Chondrocyte (in vitro differentiated cells): Measurements from ENCODE around the gene ORC2. TPM values are rescaled to one million over a fixed set of nuclear protein-coding genes. Genes with fewer than 3 reads are reported as not detected.

ENCODE experiments used
- DNase-seq: peaks from one replicate; pipeline ENCODE4 v3.0.0; 2021; ENCODE audit warnings: mixed read lengths, low spot score
- H3K27ac Mint-ChIP-seq: one replicate; pipeline ENCODE4 v1.8.0; 2021; ENCODE audit warnings: mild to moderate bottlenecking, moderate library complexity, mixed read lengths; ENCODE audit not compliant: unreplicated experiment
- H3K27me3 Mint-ChIP-seq: 2 replicates; pipeline ENCODE4 v1.8.0; 2021; ENCODE audit warnings: low read depth, mixed read lengths
- H3K36me3 Mint-ChIP-seq: 2 replicates; pipeline ENCODE4 v1.8.0; 2021; ENCODE audit warnings: low read depth, mixed read lengths
- H3K4me1 Mint-ChIP-seq: 2 replicates; pipeline ENCODE4 v1.8.0; 2021; ENCODE audit warnings: low read depth, mild to moderate bottlenecking, mixed read lengths
- H3K4me3 Mint-ChIP-seq: one replicate; pipeline ENCODE4 v1.8.0; 2021; ENCODE audit warnings: mild to moderate bottlenecking, moderate library complexity, mixed read lengths; ENCODE audit not compliant: unreplicated experiment
- H3K9me3 Mint-ChIP-seq: 2 replicates; pipeline ENCODE4 v1.8.0; 2021; ENCODE audit warnings: low read depth, mixed read lengths
- CTCF ChIP-seq: fragments of 200-600 bp; sonication (generic); IDR thresholded peaks from 2 replicates; pipeline ENCODE4 v1.5.0; 2021; ENCODE audit warnings: antibody characterized with exemption, mild to moderate bottlenecking, moderate library complexity
- total RNA-seq: library from RNA; stranded (reverse); gene quantifications from 3 replicates; pipeline ENCODE4 v1.2.1, GENCODE V29; 2021

ORC2 gene
- total RNA-seq, 1 donor from 2014 or later: 19.2 TPM

GRCh38 chr2:200939832-200940231 lies 23.6 kb downstream of the ORC2 start:
- peaks cover 23% of the 10 kb centered on the region for H3K36me3 Mint-ChIP-seq
- peaks cover 15% of the 10 kb centered on the region for H3K4me1 Mint-ChIP-seq
- no peak for DNase-seq
- no peaks in the 10 kb centered on the region for H3K27me3 Mint-ChIP-seq
- H3K9me3 Mint-ChIP-seq: no peaks in the 10 kb centered on the region
- no peak overlapping the region for H3K4me3 Mint-ChIP-seq
- no peak overlapping the region for H3K27ac Mint-ChIP-seq
- TF ChIP-seq CTCF: no peak

GRCh38 chr2:200930947-200931626 lies 32.4 kb downstream of the ORC2 start:
- DNase-seq: no peak
- peaks cover 17% of the 10 kb centered on the region for H3K36me3 Mint-ChIP-seq

DNA sequence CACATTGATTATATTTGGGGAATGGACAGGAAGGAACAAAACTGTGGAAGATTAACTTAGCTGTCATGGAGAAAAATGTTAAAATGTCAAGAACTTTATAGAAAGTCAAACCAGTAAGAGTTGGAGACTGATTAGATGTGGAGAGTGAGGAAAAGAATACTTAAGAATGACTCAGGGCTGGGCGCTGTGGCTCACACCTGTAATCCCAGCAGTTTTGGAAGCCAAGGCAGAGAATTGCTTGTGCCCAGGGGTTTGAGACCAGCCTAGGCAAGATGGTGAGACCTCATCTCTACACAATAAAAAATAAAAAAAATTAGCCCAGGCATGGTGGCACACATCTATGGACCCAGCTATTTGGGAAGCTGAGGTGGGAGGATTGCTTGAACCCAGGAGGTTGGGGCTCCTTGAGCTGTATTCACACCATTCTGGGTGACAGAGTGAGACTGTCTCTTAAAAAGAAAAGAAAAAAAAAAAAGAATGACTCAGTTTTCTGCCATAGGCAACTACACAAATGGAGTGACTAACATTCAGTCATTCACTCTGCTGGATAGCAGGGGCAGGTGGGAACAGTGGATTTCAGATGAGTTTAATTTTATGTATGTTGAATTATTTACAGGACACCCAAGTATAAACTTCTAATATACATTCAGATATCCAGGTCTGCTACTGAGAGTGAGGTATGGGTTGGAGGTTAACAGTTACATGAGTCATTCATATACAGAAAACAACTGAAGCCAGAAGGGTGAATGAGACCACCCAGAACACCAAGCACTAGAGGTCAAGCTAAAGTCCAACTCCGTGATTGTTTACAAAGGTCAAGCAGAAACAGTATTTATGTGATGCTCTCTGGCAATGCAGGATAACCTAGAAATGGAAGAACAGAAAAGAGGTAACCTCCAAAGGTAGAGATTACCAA lies 33.9 kb downstream of the ORC2 start:
- H3K4me3 Mint-ChIP-seq: no peak overlapping the region
- peaks cover 15% of the 10 kb centered on the region for H3K36me3 Mint-ChIP-seq
- peak overlapping the region; percentile 30 for H3K27ac Mint-ChIP-seq
- DNase-seq: no peak
- TF ChIP-seq CTCF: no peak
- H3K9me3 Mint-ChIP-seq: no peaks in the 10 kb centered on the region
- H3K27me3 Mint-ChIP-seq: no peaks in the 10 kb centered on the region
- peaks cover 17% of the 10 kb centered on the region for H3K4me1 Mint-ChIP-seq

More at GRCh38 chr2:200930947-200931626, 32.4 kb downstream of the ORC2 start:
- Mint-ChIP-seq H3K4me1 (peaks cover 17% of the 10 kb centered on the region), H3K4me3 (peak overlapping the region; percentile 16), H3K27ac (peak overlapping the region; percentile 76), H3K27me3 (no peaks in the 10 kb centered on the region), H3K9me3 (no peaks in the 10 kb centered on the region)
- no peak for TF ChIP-seq CTCF

GRCh38 chr2:200922439-200922838 lies 41.0 kb downstream of the ORC2 start:
- TF ChIP-seq CTCF: no peak

DNA sequence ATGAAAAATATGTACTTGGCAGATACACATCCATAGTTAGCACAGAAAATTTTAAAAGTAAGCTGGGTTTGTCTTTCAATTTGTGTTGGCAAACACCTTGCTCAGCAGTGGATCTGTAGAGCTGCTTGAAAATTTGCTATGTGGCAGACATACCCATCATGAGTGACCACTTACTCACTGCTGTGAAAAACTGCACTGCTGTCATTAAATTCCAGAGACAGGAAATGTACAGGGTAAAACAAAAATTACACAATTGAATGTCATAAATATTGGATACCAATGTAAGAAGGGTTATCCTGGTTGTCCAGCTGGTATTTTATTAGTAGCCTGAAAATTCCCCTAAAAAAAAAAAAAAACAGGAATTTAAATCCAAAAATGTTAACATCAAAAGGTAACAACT lies 49.8 kb downstream of the ORC2 start:
- Mint-ChIP-seq H3K4me1 (peaks cover 24% of the 10 kb centered on the region), H3K27me3 (no peaks in the 10 kb centered on the region), H3K4me3 (no peak overlapping the region), H3K9me3 (no peaks in the 10 kb centered on the region), H3K27ac (peak overlapping the region; percentile 93), H3K36me3 (peaks cover 17% of the 10 kb centered on the region)
- no peak for TF ChIP-seq CTCF
- DNase-seq: no peak

More at GRCh38 chr2:200922439-200922838, 41.0 kb downstream of the ORC2 start:
- Mint-ChIP-seq H3K27me3 (no peaks in the 10 kb centered on the region), H3K36me3 (peaks cover 21% of the 10 kb centered on the region), H3K4me1 (no peaks in the 10 kb centered on the region), H3K9me3 (no peaks in the 10 kb centered on the region), H3K27ac (no peak overlapping the region), H3K4me3 (no peak overlapping the region)
- no peak for DNase-seq
